Left hindlimb (tissue), 1 donor: ENCODE measurements around the gene SMIM21.

Experiments used
- DNase-seq: peaks from one replicate; pipeline ENCODE4 v3.0.0-alpha.2; 2018

Gene SMIM21

GRCh38 chr18:75375341-75375740, 52.2 kb downstream of the SMIM21 start:
- DNase-seq: no peak

DNA sequence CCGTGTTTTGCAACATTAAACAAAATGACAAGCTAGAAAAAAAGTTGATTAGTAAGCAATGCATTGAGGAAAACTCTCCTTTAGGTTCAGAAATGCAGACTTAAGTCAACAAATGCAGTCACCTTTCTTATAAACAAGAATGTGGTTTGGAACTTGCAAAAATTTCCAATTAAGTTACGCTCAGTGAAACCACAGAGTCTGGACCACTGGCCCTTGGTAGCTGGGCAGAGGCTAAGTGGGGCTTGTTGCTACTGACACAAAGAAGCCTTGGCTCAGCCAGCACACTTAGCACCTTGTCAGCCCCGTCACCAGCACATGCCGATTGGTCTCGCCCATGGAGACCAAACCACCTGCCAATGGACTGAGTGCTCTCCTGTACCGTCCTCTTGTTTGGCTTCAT, 53.0 kb downstream of the SMIM21 start:
- no peak for DNase-seq

DNA sequence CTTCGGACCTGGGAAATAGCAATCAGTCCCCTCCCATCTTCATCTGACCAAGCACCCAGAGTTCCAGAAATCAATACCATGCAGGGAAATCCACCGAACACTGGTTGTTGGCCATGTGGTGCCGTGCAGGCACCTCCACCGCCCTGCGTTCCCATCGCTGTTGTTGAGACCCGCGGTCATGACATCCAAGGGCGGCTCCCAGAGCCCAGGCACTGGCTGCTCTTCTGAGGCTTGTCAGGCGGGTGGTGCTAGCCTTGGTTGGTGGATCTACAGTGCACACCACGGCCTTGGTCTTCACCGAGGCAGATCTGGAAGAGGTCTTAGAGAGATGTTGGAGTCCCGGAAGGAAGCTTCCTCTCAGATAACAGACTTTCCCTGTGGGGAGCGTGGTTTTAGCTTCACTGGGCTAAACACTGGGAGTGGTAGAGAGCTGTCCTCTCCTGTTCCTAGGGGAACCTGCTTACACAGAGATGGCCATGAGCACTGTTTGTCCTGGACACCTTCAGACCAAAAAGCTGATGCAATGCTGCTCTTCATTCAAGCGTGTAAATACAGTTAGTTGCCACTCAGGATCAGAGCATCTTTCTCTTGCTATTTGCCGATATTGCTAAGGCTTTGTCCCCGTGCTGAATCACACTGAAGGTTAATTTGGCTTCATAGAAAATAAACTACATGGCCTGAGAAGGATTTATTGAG, 58.3 kb downstream of the SMIM21 start:
- no peak for DNase-seq

DNA sequence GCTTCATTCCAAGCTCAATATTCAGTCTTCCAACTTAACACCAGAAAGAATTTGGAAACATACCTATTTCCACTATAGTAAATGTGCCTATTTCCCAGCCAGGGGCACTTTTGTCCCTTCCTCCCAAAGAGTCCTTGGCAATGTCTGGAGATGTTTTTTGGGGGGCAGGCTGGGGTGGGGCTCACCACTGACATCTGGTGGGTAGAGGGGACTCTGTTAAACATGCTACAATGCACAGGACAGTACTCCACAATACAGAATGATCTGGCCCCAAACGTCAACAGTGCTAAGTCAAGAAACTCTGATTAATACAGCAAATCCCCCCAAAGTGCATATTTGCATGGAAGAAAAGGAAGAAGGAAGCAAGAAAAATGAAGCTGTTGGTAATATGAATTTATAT, 61.7 kb downstream of the SMIM21 start:
- DNase-seq: no peak

GRCh38 chr18:75365254-75365629, 62.3 kb downstream of the SMIM21 start:
- no peak for DNase-seq

DNA sequence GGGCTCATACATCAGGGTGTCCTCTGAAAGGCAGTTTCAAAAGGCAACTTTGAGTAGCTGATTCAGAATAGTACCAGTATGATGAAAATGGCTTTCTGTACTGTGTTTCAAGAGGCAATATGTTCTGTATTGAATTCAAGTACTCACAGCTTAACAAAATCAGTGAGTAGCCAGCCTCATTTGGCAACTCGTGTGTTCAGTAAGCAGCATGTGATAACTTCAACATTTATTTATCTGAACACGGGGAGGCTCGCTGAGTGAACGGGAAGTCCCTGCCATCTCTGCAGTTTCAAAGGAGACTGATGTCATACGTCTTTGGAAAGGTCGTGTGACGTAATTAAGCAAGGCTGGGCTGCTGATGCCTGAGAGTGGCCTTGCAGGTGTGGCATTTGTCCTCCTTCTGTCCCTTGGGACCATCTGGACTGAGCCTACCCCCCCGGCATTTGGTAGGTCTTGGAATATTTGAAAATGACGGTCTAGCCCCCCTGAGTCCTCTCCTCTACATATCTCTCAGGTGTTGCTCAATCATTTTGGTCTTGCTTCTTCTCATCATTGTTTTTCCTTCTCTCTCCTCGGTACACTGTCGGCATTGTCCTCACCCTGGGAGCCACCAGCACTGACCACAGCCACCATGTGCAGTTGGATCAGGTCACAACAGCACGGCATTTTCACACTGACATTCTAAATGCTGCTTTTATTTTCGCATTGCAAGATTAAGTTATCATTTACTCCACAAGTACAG, 62.8 kb downstream of the SMIM21 start:
- DNase-seq: no peak

DNA sequence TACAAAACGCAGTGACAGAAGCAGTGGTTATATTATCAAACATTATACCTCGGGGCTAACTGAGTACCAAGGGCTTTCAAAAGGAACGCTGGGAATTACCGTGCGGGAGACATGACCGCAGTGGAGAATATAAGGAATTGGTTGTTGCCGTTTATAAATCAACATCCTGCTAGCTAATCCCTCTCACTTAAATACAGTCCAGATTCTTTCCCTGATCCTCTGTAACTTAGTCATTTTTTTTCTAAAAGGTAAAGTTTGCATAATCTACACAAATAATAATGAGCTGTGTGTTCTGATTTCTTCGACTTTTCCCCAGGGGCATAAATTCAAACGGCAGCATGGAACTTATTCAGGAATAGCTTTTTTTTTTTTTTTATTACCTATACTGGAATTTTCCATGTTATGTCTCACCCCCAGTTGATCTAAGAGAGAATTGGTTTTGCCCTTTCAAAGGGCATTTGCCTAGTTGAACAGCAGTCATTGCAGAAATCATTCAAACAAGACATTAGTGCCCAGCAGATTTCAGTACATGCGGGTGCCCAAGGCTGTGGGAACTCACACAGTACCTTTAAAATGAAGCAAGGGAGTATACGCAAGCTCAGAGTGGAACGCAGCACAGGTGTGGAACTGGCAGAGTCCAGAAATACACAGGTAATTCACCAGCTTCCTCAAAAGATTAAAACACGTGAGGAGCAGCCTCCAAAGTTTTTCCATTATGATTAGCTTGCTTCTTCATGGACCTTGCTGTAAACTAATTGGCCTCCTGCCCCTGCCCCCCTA, 63.9 kb downstream of the SMIM21 start:
- no peak for DNase-seq

DNA sequence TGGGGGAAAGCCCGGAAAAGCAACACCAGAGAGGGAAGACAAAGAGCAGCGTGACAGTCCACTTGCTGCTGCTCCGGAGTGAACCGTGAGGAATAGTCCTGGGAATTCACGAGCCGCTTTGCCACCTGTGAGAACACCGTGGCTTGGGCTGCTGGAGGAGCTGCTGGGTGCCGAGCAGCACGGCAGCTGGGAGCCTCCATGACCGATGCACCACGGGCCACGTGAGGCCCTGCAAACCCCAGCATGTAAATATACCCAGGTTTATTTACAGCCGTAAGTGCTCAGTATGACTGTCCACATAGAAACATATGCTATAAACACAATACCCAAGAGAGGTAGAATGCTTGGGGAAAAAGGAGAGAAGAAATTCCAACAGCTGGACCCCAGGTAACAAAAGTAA, 65.1 kb downstream of the SMIM21 start:
- DNase-seq: no peak

GRCh38 chr18:75360941-75361340, 66.6 kb downstream of the SMIM21 start:
- DNase-seq: no peak

GRCh38 chr18:75360215-75360614, 67.3 kb downstream of the SMIM21 start:
- DNase-seq: no peak
